DND-41 (cell line): ENCODE results near the gene SNCAIP.

Experiments used
- EZH2 ChIP-seq: IDR thresholded peaks from 3 replicates; pipeline ENCODE4 v1.6.1; 2012; ENCODE audit warnings: borderline replicate concordance, low read depth, mild to moderate bottlenecking, moderate library complexity, low read length, inconsistent platforms; ENCODE audit not compliant: severe bottlenecking
- TF ChIP-seq, protein P1 (sequence below): IDR thresholded peaks from 2 replicates; pipeline ENCODE4 v1.5.1; 2012; ENCODE audit warnings: borderline replicate concordance, low read length, moderate library complexity, mild to moderate bottlenecking; ENCODE audit not compliant: poor library complexity, severe bottlenecking; ENCODE audit errors: extremely low read depth

DNA sequence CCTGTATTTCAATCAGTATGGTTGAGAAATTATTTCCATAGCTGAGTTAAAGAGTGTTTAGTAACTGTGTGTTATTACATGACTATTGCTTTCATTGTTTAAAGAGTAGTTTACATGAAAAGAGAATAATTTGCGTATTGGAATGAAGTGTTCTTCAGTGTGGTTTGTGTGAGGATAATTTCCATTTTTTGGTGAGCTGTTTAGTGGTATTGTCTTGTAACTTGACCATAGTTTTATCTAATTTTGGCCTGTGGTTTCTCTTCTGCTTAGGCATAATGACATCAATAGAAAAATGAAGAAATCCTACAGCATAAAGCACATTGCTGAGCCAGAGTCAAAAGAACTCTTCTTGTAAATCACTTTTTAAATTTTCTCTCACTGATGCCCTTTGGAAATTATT, 151.2 kb downstream of the SNCAIP start:
- TF ChIP-seq, protein P1, sequence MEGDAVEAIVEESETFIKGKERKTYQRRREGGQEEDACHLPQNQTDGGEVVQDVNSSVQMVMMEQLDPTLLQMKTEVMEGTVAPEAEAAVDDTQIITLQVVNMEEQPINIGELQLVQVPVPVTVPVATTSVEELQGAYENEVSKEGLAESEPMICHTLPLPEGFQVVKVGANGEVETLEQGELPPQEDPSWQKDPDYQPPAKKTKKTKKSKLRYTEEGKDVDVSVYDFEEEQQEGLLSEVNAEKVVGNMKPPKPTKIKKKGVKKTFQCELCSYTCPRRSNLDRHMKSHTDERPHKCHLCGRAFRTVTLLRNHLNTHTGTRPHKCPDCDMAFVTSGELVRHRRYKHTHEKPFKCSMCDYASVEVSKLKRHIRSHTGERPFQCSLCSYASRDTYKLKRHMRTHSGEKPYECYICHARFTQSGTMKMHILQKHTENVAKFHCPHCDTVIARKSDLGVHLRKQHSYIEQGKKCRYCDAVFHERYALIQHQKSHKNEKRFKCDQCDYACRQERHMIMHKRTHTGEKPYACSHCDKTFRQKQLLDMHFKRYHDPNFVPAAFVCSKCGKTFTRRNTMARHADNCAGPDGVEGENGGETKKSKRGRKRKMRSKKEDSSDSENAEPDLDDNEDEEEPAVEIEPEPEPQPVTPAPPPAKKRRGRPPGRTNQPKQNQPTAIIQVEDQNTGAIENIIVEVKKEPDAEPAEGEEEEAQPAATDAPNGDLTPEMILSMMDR: no peak
- TF ChIP-seq EZH2: no peak
